D721Med (cell line): ENCODE data around the gene PRKG1.

Experiments used
- DNase-seq: peaks from one replicate; pipeline ENCODE4 v3.0.0; 2011; ENCODE audit warnings: low spot score; ENCODE audit not compliant: insufficient read length
- FAIRE-seq: peaks from 2 replicates; lab custom pipeline; 2011; peaks lifted over from hg19 to GRCh38; lab: Jason Lieb, UNC
- TF ChIP-seq, protein P1 (sequence below): IDR thresholded peaks from 2 replicates; pipeline ENCODE4 v1.5.1; 2012; ENCODE audit warnings: mild to moderate bottlenecking, control low read depth; ENCODE audit not compliant: insufficient read depth; ENCODE audit errors: missing control alignments

Gene PRKG1

DNA sequence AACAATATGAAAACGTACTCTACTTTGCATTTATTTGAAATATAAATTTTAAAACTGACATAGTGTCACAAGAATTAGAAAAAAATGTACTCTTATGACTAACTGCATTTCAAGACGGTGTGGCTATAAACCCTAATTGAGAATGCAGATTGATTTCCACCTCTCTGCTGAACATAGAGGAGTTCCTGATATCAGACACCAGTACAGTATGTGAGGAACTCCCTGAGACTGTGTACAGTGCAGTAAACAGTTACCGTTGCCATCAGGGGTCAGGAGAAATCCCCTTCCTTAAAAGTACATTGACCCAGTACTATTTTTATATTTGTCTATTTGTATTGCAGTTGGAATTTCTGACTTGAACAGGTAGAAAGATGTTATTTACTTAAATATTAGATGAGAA is 1178.0 kb downstream of the PRKG1 start:
- DNase-seq: no peak
- no peak for FAIRE-seq
- TF ChIP-seq, protein P1, sequence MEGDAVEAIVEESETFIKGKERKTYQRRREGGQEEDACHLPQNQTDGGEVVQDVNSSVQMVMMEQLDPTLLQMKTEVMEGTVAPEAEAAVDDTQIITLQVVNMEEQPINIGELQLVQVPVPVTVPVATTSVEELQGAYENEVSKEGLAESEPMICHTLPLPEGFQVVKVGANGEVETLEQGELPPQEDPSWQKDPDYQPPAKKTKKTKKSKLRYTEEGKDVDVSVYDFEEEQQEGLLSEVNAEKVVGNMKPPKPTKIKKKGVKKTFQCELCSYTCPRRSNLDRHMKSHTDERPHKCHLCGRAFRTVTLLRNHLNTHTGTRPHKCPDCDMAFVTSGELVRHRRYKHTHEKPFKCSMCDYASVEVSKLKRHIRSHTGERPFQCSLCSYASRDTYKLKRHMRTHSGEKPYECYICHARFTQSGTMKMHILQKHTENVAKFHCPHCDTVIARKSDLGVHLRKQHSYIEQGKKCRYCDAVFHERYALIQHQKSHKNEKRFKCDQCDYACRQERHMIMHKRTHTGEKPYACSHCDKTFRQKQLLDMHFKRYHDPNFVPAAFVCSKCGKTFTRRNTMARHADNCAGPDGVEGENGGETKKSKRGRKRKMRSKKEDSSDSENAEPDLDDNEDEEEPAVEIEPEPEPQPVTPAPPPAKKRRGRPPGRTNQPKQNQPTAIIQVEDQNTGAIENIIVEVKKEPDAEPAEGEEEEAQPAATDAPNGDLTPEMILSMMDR: no peak

DNA sequence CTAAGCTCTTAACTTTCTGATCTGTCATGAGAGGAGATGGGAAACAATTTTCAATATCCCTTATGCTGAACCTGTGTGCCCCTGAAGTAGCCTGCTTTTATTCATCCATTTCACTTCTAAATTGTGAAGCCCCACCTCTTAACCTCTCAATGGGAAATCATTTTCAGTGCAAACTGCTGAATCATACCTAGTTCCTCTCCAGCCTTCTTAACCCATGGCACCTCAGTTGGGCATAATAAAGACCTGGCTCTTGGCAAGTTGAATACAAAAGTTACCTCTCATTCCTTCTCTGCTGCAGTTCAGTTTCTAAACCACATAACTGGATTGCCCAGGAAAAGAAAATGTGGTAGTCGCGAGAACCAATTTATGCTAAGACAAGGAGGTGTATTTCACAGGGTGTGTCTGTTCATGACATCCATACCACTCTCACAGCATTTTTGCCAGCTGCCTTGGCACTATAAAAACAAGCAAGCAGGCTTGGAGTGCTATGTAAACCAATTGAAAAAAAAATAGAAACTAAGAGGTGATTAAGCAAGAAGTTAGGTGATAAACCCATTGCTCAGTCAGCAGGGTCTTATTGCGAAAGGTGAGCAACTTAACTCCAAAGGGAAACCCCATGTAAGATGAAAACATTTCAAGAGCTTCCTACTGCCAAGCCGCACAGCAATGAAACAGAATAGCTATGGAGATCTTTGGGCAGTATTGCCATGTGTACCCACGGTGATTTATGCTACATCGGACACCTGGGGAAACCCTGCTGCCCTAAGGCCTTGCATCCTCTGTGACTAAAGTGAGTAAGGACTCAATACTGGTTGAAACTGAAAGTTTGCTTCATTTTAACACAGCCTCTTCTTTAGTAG is 1182.8 kb downstream of the PRKG1 start:
- no peak for FAIRE-seq
- TF ChIP-seq, protein P1: no peak
- DNase-seq: no peak

DNA sequence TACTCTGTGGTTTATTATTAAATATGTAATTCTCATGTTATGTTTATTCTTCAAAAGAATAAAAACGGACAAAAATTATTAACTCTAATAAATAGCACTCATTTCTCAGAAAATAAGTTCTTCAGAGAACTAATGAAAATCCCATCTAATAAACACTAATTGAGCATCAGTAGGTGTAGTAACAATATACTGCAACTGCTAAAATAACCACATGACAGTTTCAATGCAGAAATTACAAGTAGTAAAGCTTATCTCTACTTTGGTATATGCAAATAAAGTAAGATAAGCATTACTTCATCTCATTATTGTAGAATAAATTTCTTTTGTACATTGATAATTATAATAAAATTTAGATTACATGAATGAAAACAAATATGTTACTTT is 1183.4 kb downstream of the PRKG1 start:
- no peak for DNase-seq
- TF ChIP-seq, protein P1: no peak
- FAIRE-seq: no peak

DNA sequence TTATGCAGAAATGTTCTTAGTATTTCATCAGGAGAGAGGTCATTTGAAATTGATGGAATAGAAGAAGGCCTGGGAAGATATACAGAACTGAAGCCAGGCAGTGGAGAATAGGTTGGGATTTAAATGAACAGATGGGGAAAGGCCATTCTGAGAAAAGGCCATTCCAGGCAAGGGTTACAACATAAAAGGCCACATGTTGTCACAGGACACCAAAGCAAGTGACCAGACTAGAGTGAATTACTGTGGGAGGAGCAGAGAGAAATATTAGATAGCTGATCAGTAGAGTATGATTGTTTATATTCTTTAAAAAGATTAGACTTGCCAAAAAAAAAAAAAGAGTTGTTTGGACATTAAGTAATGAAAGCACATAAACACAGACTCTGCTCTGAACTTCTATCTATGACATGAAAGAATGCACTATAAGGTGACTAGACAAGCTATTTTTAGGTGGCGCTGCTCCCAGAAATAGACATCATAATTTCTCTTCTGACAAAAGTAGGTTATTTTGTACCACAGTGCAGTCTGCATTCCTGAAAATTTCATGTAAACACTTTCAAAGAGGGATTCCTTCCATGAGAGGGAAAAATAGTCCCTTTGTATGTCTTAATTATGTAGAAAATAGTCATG is 1184.6 kb downstream of the PRKG1 start:
- TF ChIP-seq, protein P1: no peak
- DNase-seq: no peak

DNA sequence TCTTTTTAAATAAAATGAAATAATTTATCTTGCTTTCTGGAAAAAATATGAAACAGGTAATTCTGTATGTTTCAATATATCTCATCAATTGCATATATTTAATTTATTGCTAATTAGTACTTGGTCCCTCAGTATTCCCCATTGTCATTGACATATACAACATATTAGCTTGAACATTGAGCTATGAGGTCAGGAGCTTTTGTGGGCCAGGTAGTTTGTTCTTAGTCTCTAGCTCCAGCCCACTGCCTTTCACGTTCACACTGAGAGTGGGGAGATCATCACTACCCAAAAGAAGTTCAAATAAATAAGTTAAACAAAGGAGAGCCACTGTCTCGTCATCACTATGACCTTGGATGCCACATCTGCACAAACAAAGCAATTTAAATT is 1185.1 kb downstream of the PRKG1 start:
- DNase-seq: no peak
- TF ChIP-seq, protein P1: no peak
- FAIRE-seq: no peak

More for the DNA sequence above, 1184.6 kb downstream of the PRKG1 start:
- FAIRE-seq: no peak

DNA sequence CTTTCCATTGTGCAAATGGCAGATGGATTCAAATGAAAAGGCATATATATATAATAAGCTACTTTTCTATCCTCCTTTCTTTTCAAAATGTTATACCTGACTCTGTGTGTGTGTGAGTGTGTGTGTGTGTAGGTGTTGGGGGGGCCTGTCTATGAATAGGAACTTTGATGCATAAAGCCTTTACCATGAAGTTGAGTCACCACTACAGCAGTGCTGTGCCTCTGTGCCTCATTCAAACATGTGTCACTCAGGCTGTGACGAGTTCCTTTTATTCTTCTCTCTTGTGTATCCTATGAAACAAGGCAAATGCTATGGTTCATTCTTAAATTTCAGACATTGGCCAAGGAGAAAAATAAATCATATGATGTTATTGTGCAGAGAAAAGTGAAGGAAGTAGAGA is 1187.1 kb downstream of the PRKG1 start:
- TF ChIP-seq, protein P1: no peak
- FAIRE-seq (no peak), DNase-seq (no peak)
